Eye (tissue), 1 donor: ENCODE results near the gene PERM1.
"Not testable (repeated sequence)": the region's sequence is repeated elsewhere in the genome, so short reads cannot be mapped to it uniquely, and the experiment has no call there.

ENCODE experiments used
- DNase-seq: peaks from one replicate; pipeline ENCODE4 v3.0.0-alpha.2; 2015

The PERM1 gene

DNA sequence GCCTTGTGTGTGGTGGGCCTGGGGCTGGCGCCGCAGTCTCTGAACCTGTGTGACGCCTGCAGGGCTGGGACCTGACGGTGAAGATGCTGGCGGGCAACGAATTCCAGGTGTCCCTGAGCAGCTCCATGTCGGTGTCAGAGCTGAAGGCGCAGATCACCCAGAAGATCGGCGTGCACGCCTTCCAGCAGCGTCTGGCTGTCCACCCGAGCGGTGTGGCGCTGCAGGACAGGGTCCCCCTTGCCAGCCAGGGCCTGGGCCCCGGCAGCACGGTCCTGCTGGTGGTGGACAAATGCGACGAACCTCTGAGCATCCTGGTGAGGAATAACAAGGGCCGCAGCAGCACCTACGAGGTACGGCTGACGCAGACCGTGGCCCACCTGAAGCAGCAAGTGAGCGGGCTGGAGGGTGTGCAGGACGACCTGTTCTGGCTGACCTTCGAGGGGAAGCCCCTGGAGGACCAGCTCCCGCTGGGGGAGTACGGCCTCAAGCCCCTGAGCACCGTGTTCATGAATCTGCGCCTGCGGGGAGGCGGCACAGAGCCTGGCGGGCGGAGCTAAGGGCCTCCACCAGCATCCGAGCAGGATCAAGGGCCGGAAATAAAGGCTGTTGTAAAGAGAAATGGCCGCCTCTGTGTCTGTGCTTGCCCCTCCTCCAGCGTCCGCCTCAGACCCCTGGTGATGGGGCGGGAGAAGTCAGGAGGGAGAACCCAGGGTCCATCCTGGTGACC, 32.2 kb upstream of the PERM1 start:
- no peak for DNase-seq

DNA sequence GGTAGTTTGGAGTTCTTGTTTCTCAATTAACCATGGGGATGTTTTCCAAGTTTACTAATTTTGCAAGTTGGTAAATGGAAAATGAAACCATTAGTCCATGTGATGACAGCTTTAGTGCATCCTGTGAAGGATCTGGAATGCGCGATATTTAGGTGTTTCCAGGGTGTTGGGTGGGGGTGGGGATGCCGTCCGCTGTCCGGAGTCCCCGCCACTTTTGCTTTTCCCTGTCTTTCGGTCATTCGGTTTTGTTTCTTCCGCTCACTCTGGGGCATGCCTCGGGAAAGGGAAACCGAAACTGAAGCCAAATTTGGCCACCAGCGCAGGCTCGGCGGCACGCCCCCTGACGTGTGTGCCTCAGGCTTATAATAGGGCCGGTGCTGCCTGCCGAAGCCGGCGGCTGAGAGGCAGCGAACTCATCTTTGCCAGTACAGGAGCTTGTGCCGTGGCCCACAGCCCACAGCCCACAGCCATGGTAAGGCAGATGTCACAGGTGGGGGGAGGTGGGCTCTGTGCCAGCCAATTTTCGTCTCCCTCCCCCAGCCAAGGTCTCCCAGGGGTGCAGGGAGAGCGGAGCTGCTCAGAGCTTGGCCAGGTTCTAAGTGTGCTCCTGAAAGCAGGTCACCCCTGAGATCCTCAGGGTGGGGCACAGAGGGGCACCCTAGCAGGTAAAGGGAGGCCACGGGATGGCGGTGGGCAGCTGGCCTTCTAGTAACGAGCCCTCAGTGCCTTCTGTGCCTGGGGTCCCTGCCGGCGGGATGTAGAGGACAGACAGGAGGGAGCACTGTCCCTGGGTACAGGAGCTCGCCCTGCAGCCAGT, 31.4 kb upstream of the PERM1 start, which contains the start of gene ISG15:
ISG15 (plus strand) TSS at position 393 of the 817 bp plus-strand sequence; CDS start at position 470, 77 bp downstream.
- peak; percentile 86 for DNase-seq

- not testable (repeated sequence) for DNase-seq
Measured at GRCh38 chr1:1012736-1013104, 30.8 kb upstream of the PERM1 start.

DNA sequence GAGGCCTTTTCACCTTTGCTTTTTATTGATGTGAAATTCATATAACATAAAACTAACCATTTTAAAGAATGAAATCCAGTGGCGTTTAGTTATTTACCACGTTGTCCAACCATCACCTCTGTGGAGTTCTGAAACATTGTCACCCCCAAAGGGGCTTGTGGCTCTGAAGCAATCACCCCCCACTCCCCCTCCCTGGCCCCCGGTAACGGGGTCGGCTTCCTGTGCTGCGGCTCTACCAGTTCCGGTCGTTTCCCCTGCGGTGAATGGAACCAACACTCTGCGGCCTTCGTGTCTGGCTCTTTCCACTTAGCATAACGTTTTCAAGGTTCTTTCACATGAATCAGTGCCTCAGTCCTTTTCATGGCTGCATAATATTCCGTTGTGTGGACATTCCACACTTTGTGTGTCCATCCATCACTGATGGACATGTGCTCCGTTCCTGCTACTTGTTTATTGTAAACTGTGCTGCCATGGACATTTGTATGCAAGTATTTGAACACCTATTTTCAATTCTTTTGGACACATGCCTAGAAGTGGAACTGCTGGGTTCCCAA, 29.6 kb upstream of the PERM1 start:
- DNase-seq = no peak

GRCh38 chr1:1010131-1010530, 28.2 kb upstream of the PERM1 start:
- DNase-seq = not testable (repeated sequence)

GRCh38 chr1:1006305-1007159, 24.6 kb upstream of the PERM1 start:
- DNase-seq = no peak

DNA sequence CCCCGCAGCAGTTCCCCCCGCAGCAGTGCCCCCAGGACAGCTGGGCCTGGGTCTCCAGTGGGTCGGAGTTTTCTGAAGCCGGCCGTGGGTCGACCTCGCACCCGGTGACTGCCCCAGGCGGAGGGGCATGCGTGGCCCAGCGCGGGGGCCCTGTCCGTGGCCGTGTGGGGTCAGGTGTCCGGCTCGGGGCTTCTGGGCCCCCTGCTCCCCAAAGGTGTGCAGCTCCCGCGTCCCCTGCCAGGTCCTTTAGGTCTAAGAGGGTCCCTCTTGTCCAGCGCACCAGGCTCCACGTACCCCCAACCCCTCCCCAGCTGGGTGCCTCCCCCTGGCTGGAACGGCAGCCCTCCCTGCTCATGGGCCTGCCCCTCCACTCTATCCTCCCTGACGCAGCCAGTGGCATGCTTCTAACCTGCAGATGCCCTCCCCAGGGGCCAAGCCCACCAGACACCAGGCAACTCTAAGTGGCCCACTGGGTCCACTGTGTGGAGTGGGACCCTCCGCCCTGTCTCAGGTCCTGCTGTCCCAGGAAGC, 23.9 kb upstream of the PERM1 start:
- DNase-seq = no peak

DNA sequence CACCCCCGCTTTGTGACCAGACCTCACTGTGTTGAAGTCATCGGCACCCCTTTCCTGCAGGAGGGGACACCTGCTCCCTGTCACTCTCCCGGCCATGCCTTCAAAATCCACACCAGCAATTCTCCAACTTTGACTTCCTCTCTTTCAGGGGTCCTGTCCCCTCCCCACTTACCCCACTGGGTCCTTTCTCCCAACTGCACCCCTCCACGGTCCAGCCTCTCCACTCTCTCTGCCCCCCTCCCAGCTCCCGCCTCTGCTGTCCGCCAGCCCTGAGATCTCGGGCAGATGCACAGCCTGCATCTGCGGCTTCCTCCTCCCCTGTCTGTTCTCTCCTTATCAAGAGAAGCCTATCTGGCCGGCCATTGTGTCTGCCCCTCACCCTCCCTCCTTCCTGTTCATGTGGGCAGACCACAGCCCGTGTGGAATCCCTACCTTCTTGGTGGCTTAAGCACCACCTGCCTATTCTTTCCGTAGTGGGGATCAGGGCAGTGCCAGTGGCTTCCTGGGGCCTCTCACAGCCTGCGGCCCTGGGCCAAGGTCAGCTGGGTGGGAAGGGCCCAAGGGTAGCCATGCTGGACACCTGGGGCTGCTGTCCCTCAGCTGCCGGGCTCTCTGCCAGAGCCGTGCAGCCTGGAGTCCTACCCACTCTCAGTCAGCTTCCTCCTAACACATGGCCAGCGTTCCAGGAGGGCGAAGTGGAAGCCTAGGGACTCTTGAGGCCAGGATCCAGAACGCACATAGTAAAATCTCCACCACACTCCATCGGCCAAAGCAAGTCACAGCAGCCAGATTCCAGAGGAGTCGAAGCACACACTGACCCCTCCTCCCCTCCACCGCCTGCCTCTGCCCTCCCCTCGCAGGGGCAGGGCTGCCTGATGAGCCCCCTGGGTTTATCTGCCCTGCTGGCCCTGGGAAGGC, 23.1 kb upstream of the PERM1 start:
- peak; percentile 71 for DNase-seq

GRCh38 chr1:1004420-1004779, 22.5 kb upstream of the PERM1 start:
- no peak for DNase-seq

GRCh38 chr1:1003618-1004419, 21.9 kb upstream of the PERM1 start:
- no peak for DNase-seq

DNA sequence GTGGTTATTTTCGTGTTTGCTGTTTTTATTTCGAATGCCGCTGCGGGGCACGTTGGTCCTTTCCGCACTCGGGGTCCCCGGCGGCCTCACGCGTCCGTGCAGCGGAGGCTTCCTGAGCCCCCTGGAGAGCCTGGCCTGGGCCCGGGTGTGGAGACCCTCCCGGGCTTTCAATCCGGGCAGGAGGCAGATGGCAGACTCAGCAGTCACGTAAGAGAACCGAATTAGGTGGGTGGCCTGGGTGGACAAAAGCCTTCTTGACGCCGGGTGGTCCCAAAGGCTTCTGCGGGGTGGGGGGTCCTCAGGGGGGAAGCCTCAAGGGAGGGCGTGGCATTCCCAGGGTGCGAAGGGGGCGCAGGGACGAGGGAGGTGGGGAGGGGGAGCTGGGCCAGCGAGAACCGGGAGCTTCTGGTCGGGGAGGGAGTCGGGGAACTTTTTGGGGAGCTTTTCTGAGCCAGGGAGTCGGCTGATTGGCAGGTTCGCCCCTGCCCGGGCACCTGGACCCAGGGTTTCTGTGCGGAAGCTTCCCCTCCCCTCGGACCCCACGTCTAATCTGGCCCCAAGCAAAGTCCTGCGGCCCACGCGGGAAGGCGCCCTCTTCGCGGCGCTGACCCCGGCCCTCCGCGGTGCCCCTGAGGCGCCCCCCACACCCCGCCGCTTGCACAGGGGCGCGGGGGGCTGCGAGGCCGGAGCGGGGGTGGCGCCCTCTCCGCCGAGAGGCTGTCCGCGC, 19.3 kb upstream of the PERM1 start:
- DNase-seq = peak; percentile 83

- peak; percentile 95 for DNase-seq
Measured at GRCh38 chr1:1000357-1001056, 18.6 kb upstream of the PERM1 start.

DNA sequence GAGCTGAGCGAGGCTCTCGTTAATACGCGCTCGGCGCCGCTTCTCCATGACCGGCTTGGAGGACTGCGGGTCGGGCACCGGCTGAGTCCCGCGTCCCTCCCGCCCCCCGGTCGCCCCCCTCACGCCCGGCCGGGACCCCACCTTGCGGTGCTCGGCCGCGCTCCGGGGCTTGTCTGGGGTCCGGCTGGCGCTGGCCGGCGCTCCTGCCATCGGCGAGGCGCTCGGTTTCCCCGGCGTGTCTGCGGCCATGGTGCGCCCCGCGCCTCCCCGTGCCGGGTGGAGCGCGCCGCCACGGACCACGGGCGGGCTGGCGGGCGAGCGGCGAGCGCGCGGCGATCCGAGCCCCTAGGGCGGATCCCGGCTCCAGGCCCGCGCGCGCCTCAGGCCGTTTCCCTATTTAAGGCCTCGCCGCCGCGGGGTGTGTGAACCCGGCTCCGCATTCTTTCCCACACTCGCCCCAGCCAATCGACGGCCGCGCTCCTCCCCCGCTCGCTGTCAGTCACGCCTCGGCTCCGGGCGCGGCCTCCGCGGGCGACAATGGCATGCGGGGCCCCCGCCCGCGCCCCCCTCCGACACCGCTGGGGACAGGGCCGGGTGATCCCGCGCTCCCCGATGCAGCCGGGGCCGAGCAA, 17.9 kb upstream of the PERM1 start, which contains the start of gene HES4:
HES4 (minus strand) TSS at position 373 of the 632 bp plus-strand sequence; CDS start at position 249, 124 bp downstream.
- peak; percentile 97 for DNase-seq

- peak; percentile 76 for DNase-seq
Measured at GRCh38 chr1:998995-999724, 17.3 kb upstream of the PERM1 start.

- DNase-seq = peak; percentile 74
Measured at GRCh38 chr1:998745-998994, 16.8 kb upstream of the PERM1 start.

- peak; percentile 81 for DNase-seq
Measured at GRCh38 chr1:997993-998744, 16.3 kb upstream of the PERM1 start.

DNA sequence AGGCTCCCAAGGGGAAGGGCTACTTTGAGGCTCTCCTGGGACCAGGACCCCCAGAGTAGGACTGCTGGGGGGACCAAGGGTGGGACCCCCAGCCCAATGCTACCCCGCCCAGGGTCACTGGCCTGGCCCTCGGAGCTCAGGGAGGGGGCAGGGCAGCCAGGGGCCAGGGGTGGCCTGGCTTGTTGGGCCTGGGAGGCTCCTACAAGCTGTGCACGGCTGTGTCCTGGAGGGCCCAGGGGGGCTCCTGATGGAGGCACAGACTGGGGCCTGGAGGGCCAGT, 15.8 kb upstream of the PERM1 start:
- DNase-seq = no peak
